ENCODE results near the gene ARMC12. TPM values are rescaled to one million over a fixed set of nuclear protein-coding genes. Genes with fewer than 3 reads are reported as not detected.

ARMC12 gene
- polyA plus RNA-seq, 1 of the 3 experiments (the other 2 are of a cell fraction), result 1.6 TPM

GRCh38 chr6:35795453-35796071 lies 58.7 kb downstream of the ARMC12 start:
- Histone ChIP-seq H3K27ac (ENCODE audit: low read depth in 2 of 2, low read length in 1 of 2) (no peak overlapping the region), H4K20me1 (ENCODE audit: insufficient read depth) (no peaks in the 10 kb centered on the region), H3K27me3 (ENCODE audit: insufficient read depth) (peaks cover 3% of the 10 kb centered on the region), H2AFZ (ENCODE audit: low read depth) (no peak overlapping the region), H3K9me2 (no peaks in the 10 kb centered on the region), H3K9ac (no peak overlapping the region), H3K4me2 (no peak overlapping the region), H3K36me3 (replicated peaks in 1 of 2; ENCODE audit: control insufficient read depth in 1 of 2, insufficient read depth in 2 of 2, low read length in 1 of 2) (no peaks in the 10 kb centered on the region), H3K79me2 (ENCODE audit: insufficient read depth) (no peaks in the 10 kb centered on the region), H3K4me3 (ENCODE audit: low read depth in 2 of 2, low read length in 1 of 2) (no peak overlapping the region), H3F3A (replicated peaks; ENCODE audit: insufficient read depth) (no peaks in the 10 kb centered on the region), H3K9me3 (no peaks in the 10 kb centered on the region), H3K4me1 (ENCODE audit: control insufficient read depth in 1 of 2, insufficient read depth in 2 of 2, low read depth in 1 of 2, low read length in 1 of 2) (no peaks in the 10 kb centered on the region)
- no peak for TF ChIP-seq TEAD4 (IDR thresholded peaks at IDR 0.05; ENCODE audit: borderline replicate concordance, insufficient read depth)
- 62% methylated on average over 10 of the region's 11 CpGs for whole genome bisulfite sequencing (ENCODE audit: low lambda C conversion rate)
- ChIA-PET CTCF (interaction anchor here (1.7 kb wide), 1 partner anchor 8 kb away, joined by 6 read pairs; no protein-coding TSS in a partner anchor), POLR2A (no interaction called here)
- DNase-seq, result no peak

DNA sequence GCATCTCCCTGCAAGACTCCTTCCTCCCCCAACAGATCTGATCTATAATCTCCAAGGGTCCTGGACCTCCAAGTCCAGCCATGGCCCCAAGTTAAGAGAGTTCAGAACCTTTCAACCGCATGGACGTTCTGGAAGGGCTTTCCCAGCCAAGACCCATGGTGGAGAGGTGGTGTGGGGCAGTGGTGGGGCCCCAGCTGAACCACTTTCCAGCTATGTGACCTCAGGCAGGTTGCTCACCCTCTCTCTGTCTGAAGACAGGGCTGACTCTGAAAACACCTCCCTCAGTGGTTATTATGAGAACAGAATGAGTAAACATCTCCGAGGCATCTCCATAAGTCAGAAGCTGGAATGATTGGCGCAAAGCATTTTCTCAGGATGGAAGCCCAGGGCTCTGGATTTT lies 59.4 kb downstream of the ARMC12 start:
- Histone ChIP-seq H3K4me2 (no peak overlapping the region), H2AFZ (ENCODE audit: low read depth) (no peak overlapping the region), H4K20me1 (ENCODE audit: insufficient read depth) (no peaks in the 10 kb centered on the region), H3K4me1 (ENCODE audit: control insufficient read depth in 1 of 2, insufficient read depth in 2 of 2, low read depth in 1 of 2, low read length in 1 of 2) (no peaks in the 10 kb centered on the region), H3K9ac (no peak overlapping the region), H3F3A (replicated peaks; ENCODE audit: insufficient read depth) (no peaks in the 10 kb centered on the region), H3K4me3 (ENCODE audit: low read depth in 2 of 2, low read length in 1 of 2) (no peak overlapping the region), H3K9me3 (no peaks in the 10 kb centered on the region), H3K27me3 (ENCODE audit: insufficient read depth) (no peaks in the 10 kb centered on the region; the same call in none of the 2 replicates), H3K9me2 (no peaks in the 10 kb centered on the region), H3K79me2 (ENCODE audit: insufficient read depth) (no peaks in the 10 kb centered on the region), H3K27ac (ENCODE audit: low read depth in 2 of 2, low read length in 1 of 2) (no peak overlapping the region), H3K36me3 (replicated peaks in 1 of 2; ENCODE audit: control insufficient read depth in 1 of 2, insufficient read depth in 2 of 2, low read length in 1 of 2) (no peaks in the 10 kb centered on the region)
- POLR2A ChIA-PET, result no interaction called here
- no peak for DNase-seq
- WGBS (ENCODE audit: low lambda C conversion rate), result 68% methylated on average over 4 of the region's 4 CpGs
- CTCF ChIA-PET, result interaction anchor here (1.7 kb wide), 1 partner anchor 9 kb away, joined by 6 read pairs; no protein-coding TSS in a partner anchor
- TF ChIP-seq NRF1 (IDR thresholded peaks at IDR 0.05; ENCODE audit: low read depth, low read length) (no peak), SIN3A (IDR thresholded peaks at IDR 0.05; ENCODE audit: borderline replicate concordance, low read depth, low read length) (no peak), ELF1 (IDR thresholded peaks at IDR 0.05) (no peak), TCF12 (IDR thresholded peaks at IDR 0.05) (no peak), FOXM1 (IDR thresholded peaks at IDR 0.05; ENCODE audit: low read depth) (no peak), GATA2 (CRISPR knock-in tag; IDR thresholded peaks at IDR 0.05) (no peak), GABPA (IDR thresholded peaks at IDR 0.05; ENCODE audit: low read depth) (no peak), MEF2A (IDR thresholded peaks at IDR 0.05; ENCODE audit: borderline replicate concordance, low read depth) (no peak), SMC3 (IDR thresholded peaks at IDR 0.05; ENCODE audit: low read depth, low read length) (no peak), TAF1 (IDR thresholded peaks at IDR 0.05; ENCODE audit: borderline replicate concordance, low read depth, low read length) (no peak), MXI1 (IDR thresholded peaks at IDR 0.05; ENCODE audit: low read depth, low read length) (no peak), RCOR1 (IDR thresholded peaks at IDR 0.05; ENCODE audit: low read length) (no peak), TEAD4 (IDR thresholded peaks at IDR 0.05; ENCODE audit: borderline replicate concordance, insufficient read depth) (no peak)
- TF ChIP-seq, protein P1, sequence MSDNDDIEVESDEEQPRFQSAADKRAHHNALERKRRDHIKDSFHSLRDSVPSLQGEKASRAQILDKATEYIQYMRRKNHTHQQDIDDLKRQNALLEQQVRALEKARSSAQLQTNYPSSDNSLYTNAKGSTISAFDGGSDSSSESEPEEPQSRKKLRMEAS (IDR thresholded peaks at IDR 0.05; ENCODE audit: low read depth), result no peak
- TF ChIP-seq, protein P2, sequence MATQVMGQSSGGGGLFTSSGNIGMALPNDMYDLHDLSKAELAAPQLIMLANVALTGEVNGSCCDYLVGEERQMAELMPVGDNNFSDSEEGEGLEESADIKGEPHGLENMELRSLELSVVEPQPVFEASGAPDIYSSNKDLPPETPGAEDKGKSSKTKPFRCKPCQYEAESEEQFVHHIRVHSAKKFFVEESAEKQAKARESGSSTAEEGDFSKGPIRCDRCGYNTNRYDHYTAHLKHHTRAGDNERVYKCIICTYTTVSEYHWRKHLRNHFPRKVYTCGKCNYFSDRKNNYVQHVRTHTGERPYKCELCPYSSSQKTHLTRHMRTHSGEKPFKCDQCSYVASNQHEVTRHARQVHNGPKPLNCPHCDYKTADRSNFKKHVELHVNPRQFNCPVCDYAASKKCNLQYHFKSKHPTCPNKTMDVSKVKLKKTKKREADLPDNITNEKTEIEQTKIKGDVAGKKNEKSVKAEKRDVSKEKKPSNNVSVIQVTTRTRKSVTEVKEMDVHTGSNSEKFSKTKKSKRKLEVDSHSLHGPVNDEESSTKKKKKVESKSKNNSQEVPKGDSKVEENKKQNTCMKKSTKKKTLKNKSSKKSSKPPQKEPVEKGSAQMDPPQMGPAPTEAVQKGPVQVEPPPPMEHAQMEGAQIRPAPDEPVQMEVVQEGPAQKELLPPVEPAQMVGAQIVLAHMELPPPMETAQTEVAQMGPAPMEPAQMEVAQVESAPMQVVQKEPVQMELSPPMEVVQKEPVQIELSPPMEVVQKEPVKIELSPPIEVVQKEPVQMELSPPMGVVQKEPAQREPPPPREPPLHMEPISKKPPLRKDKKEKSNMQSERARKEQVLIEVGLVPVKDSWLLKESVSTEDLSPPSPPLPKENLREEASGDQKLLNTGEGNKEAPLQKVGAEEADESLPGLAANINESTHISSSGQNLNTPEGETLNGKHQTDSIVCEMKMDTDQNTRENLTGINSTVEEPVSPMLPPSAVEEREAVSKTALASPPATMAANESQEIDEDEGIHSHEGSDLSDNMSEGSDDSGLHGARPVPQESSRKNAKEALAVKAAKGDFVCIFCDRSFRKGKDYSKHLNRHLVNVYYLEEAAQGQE (IDR thresholded peaks at IDR 0.05; ENCODE audit: low read depth, low read length), result no peak
